Uterus (tissue), 4 donors: ENCODE measurements around the gene TSACC. TPM values are rescaled to one million over a fixed set of nuclear protein-coding genes. Genes with fewer than 3 reads are reported as not detected.
A peak's percentile ranks its signal among the peaks of the same experiment; 100 is the strongest.

ENCODE experiments used
- DNase-seq, 2 donors: peaks; one replicate each; pipeline ENCODE4 v3.0.0-alpha.2; 2019 to 2020
- H3K27ac ChIP-seq, 2 donors: fragments of 200-600 bp; sonication (generic); 1 replicate in 1 of 2; 2 replicates in 1 of 2; pipeline ENCODE4 v1.5.1; 2016 to 2018
- H3K27me3 ChIP-seq, 2 donors: fragments of 200-600 bp; sonication (generic); one replicate each; pipeline ENCODE4 v1.5.1; 2018 to 2019; ENCODE audit warnings: control low read depth in 1 of 2
- H3K36me3 ChIP-seq, 2 donors: fragments of 200-600 bp; sonication (generic); one replicate each; pipeline ENCODE4 v1.5.1; 2019; ENCODE audit warnings: control low read depth in 1 of 2
- H3K4me1 ChIP-seq, 2 donors: fragments of 200-600 bp; sonication (generic); one replicate each; pipeline ENCODE4 v1.5.1; 2018 to 2019; ENCODE audit warnings: control low read depth in 1 of 2
- H3K4me3 ChIP-seq, 2 donors: fragments of 200-600 bp; sonication (generic); 1 replicate in 1 of 2; 2 replicates in 1 of 2; pipeline ENCODE4 v1.5.1; 2018 to 2019; ENCODE audit warnings: mild to moderate bottlenecking in 1 of 2
- H3K9me3 ChIP-seq, 2 donors: fragments of 200-600 bp; sonication (generic); one replicate each; pipeline ENCODE4 v1.5.1; 2019; ENCODE audit warnings: control low read depth in 1 of 2
- CTCF ChIP-seq, 4 experiments: fragments of 200-600 bp in 2 of 4; fragments of 450-650 bp in 2 of 4; sonication (generic) in 2 of 4; IDR thresholded peaks; one replicate each; pipeline ENCODE4 v1.5.1; 2016 to 2019; ENCODE audit warnings: antibody characterized with exemption in 4 of 4, mild to moderate bottlenecking in 2 of 4, moderate library complexity in 1 of 4
- POLR2A ChIP-seq, 2 donors: fragments of 450-650 bp; IDR thresholded peaks; one replicate each; pipeline ENCODE4 v1.6.1; 2016; ENCODE audit warnings: antibody characterized with exemption in 2 of 2, mild to moderate bottlenecking in 1 of 2, moderate library complexity in 1 of 2
- intact Hi-C: fragments of 100-400 bp; cut with DNase I; formaldehyde crosslinking; loops from one replicate; pipeline ENCODE4 v1.15.1; 2023; ENCODE audit warnings: low total_unique reads
- total RNA-seq, 4 donors: library from RNA; depleted of rRNA in 3 of 4; stranded (reverse); fragments of >200 nt in 3 of 4; gene quantifications; one replicate each; pipeline versions ENCODE4 v1.1.0 to v1.2.4, GENCODE V29; 2014 to 2023
- donor health status: DM: yes; HTN: yes; CAD: no.

Gene TSACC
- total RNA-seq, 4 donors from 2014 or later = not detected

DNA sequence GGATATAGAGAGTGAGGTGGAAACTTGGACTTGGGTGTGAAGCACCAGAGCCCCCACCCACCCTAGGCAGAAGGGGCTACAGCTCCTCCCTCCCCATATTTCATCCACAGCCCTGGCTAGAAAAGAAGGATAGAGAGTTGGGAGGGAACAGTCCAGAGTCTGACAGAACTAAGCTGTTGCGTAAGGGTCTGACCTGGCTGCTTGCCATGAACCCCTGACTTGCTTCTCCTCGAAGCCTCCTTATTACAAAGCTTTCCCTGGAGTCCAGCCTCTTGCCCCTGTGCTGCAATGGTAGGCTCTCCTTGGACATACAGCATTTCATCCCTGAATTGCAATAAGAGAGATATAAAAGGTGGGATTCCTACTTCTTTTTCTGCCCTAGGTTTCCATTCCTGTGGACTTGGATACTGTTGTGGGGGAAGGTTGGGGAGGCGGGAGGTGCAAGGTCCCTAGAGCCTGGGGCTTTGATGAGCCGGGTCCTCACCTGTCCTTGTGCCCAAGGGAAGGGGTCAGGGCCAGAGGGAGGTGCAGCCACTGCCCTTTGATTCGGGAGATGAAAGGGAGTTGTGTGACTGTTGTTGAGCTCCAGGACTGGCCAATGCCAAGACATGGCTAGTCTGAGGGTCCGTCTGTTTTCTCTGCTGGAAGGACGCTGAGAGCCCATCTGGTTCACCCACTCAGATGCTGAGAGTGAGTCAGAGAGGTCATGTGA is 33.4 kb downstream of the TSACC start:
- DNase-seq = peak; percentile 34 to 58
- H3K9me3 ChIP-seq = no peaks in the 10 kb centered on the region
- no peak overlapping the region for H3K4me3 ChIP-seq
- H3K27ac ChIP-seq = no peak overlapping the region
- H3K4me1 ChIP-seq = no peaks in the 10 kb centered on the region
- TF ChIP-seq CTCF (IDR thresholded peaks at IDR 0.05) = no peak
- no peak for TF ChIP-seq POLR2A (IDR thresholded peaks at IDR 0.05)
- peaks cover 0 to 8% of the 10 kb centered on the region in 2 donors for H3K27me3 ChIP-seq
- no peaks in the 10 kb centered on the region for H3K36me3 ChIP-seq
- intact Hi-C loops = no loop called here

DNA sequence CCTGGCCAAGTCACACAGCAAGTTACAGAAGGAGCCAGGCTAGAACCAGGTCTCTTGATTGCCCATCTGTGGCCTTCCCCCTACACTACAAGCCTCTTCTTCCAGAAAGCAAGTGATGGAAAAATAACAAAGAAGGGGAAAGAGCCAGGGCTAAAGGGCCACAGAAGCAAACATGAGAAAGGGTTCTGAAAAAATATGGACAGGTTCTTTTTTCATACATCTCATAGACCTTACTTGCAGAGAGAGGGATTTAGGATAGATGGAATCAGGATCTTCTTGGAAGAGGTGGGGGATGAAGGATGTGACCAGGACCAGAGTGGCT is 33.9 kb downstream of the TSACC start:
- no peak overlapping the region for H3K4me3 ChIP-seq
- no peaks in the 10 kb centered on the region for H3K36me3 ChIP-seq
- H3K4me1 ChIP-seq = no peaks in the 10 kb centered on the region
- H3K27me3 ChIP-seq = peaks cover 0 to 8% of the 10 kb centered on the region in 2 donors
- no peak for DNase-seq
- intact Hi-C loops = no loop called here
- no peak overlapping the region for H3K27ac ChIP-seq
- H3K9me3 ChIP-seq = no peaks in the 10 kb centered on the region
- no peak for TF ChIP-seq CTCF (IDR thresholded peaks at IDR 0.05)
- TF ChIP-seq POLR2A (IDR thresholded peaks at IDR 0.05) = no peak

- no peak overlapping the region for H3K27ac ChIP-seq
- H3K9me3 ChIP-seq = no peaks in the 10 kb centered on the region
- H3K4me3 ChIP-seq = no peak overlapping the region
- intact Hi-C loops = no loop called here
- H3K36me3 ChIP-seq = no peaks in the 10 kb centered on the region
- H3K4me1 ChIP-seq = no peaks in the 10 kb centered on the region
- TF ChIP-seq CTCF (IDR thresholded peaks at IDR 0.05) (no peak), POLR2A (IDR thresholded peaks at IDR 0.05) (no peak)
- H3K27me3 ChIP-seq = peaks cover 0 to 8% of the 10 kb centered on the region in 2 donors
- no peak for DNase-seq
Observed at GRCh38 chr1:156372876-156373275, 34.5 kb downstream of the TSACC start.

- H3K36me3 ChIP-seq = no peaks in the 10 kb centered on the region
- intact Hi-C loops = no loop called here
- H3K27ac ChIP-seq = no peak overlapping the region
Observed at GRCh38 chr1:156373546-156373945, 35.2 kb downstream of the TSACC start.

DNA sequence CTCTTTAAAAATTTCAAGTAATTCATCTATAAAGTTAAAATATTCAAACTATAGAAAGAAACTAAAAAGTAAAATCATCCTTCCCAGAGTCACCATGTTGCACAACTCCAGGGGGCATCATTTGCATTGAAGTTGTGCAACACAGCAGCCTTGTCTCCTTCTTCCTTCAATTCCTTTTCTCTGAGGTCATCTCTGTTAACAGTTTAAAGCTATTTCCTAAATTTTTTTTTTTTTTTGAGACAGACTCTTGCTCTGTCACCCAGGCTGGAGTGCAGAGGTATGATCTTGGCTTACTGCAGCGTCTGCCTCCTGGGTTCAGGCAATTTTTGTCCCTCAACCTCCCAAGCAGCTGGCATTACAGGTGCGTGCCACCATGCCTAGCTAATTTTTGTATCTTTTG is 37.8 kb downstream of the TSACC start:
- no peaks in the 10 kb centered on the region for H3K9me3 ChIP-seq
- TF ChIP-seq CTCF (IDR thresholded peaks at IDR 0.05) (no peak), POLR2A (IDR thresholded peaks at IDR 0.05) (no peak)
- H3K27ac ChIP-seq = no peak overlapping the region
- no peaks in the 10 kb centered on the region for H3K27me3 ChIP-seq
- DNase-seq = no peak
- intact Hi-C loops = no loop called here
- no peak overlapping the region for H3K4me3 ChIP-seq
- H3K36me3 ChIP-seq = no peaks in the 10 kb centered on the region
- H3K4me1 ChIP-seq = no peaks in the 10 kb centered on the region

More at GRCh38 chr1:156373546-156373945, 35.2 kb downstream of the TSACC start:
- Histone ChIP-seq H3K27me3 (peaks cover 0 to 8% of the 10 kb centered on the region in 2 donors), H3K4me3 (no peak overlapping the region), H3K4me1 (no peaks in the 10 kb centered on the region), H3K9me3 (no peaks in the 10 kb centered on the region)
- TF ChIP-seq CTCF (IDR thresholded peaks at IDR 0.05) (no peak), POLR2A (IDR thresholded peaks at IDR 0.05) (no peak)
- no peak for DNase-seq
